Prostate gland (tissue), 2 donors: ENCODE measurements around the gene KMT2C. TPM values are rescaled to one million over a fixed set of nuclear protein-coding genes. Genes with fewer than 3 reads are reported as not detected.
"Not testable (repeated sequence)": the region's sequence is repeated elsewhere in the genome, so short reads cannot be mapped to it uniquely, and the experiment has no call there.

Experiments used
- DNase-seq: peaks from one replicate; pipeline ENCODE4 v3.0.0-alpha.2; 2019; ENCODE audit warnings: low spot score
- H3K27ac ChIP-seq, 2 donors: fragments of 200-600 bp; sonication (generic); 2 replicates each; pipeline ENCODE4 v1.5.1; 2017 to 2019
- H3K27me3 ChIP-seq: fragments of 200-600 bp; sonication (generic); replicated peaks from 2 replicates; pipeline ENCODE4 v1.5.1; 2019; ENCODE audit not compliant: insufficient read depth
- H3K36me3 ChIP-seq, 2 donors: fragments of 200-600 bp; sonication (generic); 1 replicate in 1 of 2; 2 replicates in 1 of 2; pipeline versions ENCODE4 v1.5.1 to v1.8.1; 2017 to 2019
- H3K4me1 ChIP-seq: fragments of 200-600 bp; sonication (generic); replicated peaks from 2 replicates; pipeline ENCODE4 v1.5.1; 2019
- H3K4me3 ChIP-seq, 2 donors: fragments of 200-600 bp; sonication (generic); 2 replicates each; pipeline ENCODE4 v1.5.1; 2017 to 2019
- H3K9me3 ChIP-seq: fragments of 200-600 bp; sonication (generic); 2 replicates; pipeline ENCODE4 v1.5.1; 2017
- POLR2A ChIP-seq: fragments of 450-650 bp; IDR thresholded peaks from one replicate; pipeline ENCODE4 v1.6.1; 2016; ENCODE audit warnings: antibody characterized with exemption, mild to moderate bottlenecking
- POLR2AphosphoS5 ChIP-seq: sonication (generic); formaldehyde crosslinking; IDR thresholded peaks from one replicate; pipeline ENCODE4 v1.6.1; 2017; ENCODE audit warnings: antibody characterized with exemption
- WGBS: methylation state at CpG from one replicate; pipeline ENCODE4 v1.1.5; 2018; 5-methylcytosine and 5-hydroxymethylcytosine counted together
- intact Hi-C: fragments of 100-400 bp; cut with DNase I; formaldehyde crosslinking; loops from one replicate; pipeline ENCODE4 v1.14.2; 2022
- total RNA-seq, 2 donors: library from RNA; depleted of rRNA; stranded (reverse); fragments of >200 nt; gene quantifications; one replicate each; pipeline ENCODE4 v1.1.0, GENCODE V29; 2016
- TF ChIP-seq, protein P1 (sequence below), 4 experiments: fragments of 200-600 bp in 2 of 4; fragments of 450-650 bp in 2 of 4; sonication (generic) in 2 of 4; IDR thresholded peaks; 1 replicate in 3 of 4; 2 replicates in 1 of 4; pipeline ENCODE4 v1.5.1; 2016 to 2019; ENCODE audit warnings: antibody characterized with exemption in 4 of 4, mild to moderate bottlenecking in 2 of 4, moderate library complexity in 2 of 4

The KMT2C gene
- total RNA-seq, 2 donors from 2014 or later = 70.8 to 118 TPM

DNA sequence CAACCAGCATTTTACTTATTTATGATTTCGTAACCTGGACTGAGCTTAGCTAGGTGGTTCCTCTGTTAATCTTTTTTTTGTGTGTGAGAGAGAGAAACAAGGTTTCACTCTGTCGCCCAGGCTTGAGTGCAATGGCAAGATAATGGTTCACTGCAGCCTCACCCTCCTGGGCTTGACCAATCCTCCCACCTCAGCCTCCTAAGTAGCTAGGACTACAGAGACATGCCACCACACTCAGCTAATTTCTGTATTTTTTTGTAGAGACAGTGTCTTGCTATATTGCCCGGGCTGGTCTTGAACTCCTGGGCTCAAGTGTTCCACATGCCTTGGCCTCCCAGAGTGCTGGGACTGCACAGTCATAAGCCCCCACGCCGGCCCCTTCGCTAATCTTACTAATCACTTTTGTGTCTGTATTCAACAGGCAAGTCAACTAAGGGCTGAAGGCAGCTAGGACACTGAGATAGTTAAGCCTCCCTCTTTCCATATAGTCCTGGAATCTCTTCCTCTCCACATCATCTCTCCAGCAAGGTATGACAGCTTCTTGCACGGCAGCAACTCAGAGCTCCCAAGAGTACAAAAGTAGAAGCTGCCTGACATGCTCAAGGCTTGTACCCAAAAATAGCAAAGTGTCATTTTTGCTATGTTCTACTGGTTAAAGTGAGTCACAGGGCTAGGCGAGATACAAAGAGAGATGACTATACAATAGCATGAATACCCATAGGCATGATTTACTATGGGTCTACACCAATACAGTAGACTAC, 11.3 kb downstream of the KMT2C start:
- no peak overlapping the region for H3K4me3 ChIP-seq
- TF ChIP-seq POLR2AphosphoS5 (no peak), POLR2A (no peak)
- TF ChIP-seq, protein P1, sequence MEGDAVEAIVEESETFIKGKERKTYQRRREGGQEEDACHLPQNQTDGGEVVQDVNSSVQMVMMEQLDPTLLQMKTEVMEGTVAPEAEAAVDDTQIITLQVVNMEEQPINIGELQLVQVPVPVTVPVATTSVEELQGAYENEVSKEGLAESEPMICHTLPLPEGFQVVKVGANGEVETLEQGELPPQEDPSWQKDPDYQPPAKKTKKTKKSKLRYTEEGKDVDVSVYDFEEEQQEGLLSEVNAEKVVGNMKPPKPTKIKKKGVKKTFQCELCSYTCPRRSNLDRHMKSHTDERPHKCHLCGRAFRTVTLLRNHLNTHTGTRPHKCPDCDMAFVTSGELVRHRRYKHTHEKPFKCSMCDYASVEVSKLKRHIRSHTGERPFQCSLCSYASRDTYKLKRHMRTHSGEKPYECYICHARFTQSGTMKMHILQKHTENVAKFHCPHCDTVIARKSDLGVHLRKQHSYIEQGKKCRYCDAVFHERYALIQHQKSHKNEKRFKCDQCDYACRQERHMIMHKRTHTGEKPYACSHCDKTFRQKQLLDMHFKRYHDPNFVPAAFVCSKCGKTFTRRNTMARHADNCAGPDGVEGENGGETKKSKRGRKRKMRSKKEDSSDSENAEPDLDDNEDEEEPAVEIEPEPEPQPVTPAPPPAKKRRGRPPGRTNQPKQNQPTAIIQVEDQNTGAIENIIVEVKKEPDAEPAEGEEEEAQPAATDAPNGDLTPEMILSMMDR (IDR thresholded peaks at IDR 0.05) = no peak
- H3K36me3 ChIP-seq = no peaks in the 10 kb centered on the region
- no peaks in the 10 kb centered on the region for H3K27me3 ChIP-seq
- intact Hi-C loops = no loop called here
- no peak for DNase-seq
- H3K9me3 ChIP-seq = no peaks in the 10 kb centered on the region
- H3K4me1 ChIP-seq = peaks cover 4% of the 10 kb centered on the region
- H3K27ac ChIP-seq = no peak overlapping the region
- 88% methylated on average over 8 of the region's 8 CpGs for WGBS

DNA sequence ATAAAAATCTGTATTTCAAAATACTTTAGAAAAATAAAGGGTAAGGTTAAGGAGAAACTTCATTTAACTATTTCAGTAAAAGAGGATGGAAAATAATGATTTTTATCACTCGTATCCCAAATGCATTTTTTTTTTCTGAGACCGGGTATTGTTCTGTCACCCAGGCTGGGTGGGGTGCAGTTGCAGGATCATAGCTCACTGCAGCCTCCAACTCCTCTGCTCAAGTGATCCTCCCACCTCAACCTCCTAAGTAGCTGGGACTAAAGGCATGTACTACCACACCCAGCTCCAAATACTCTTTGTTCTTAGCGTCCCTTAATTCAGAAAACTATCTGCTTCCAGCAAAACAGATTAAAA, 11.8 kb downstream of the KMT2C start:
- 85% methylated on average over 3 of the region's 3 CpGs for WGBS
- H3K4me1 ChIP-seq = peaks cover 2% of the 10 kb centered on the region
- no peak for TF ChIP-seq POLR2AphosphoS5
- TF ChIP-seq, protein P1 (IDR thresholded peaks at IDR 0.05) = no peak
- TF ChIP-seq POLR2A = no peak
- intact Hi-C loops = no loop called here
- H3K27ac ChIP-seq = no peak overlapping the region
- H3K27me3 ChIP-seq = no peaks in the 10 kb centered on the region
- no peak overlapping the region for H3K4me3 ChIP-seq
- no peaks in the 10 kb centered on the region for H3K36me3 ChIP-seq
- no peak for DNase-seq
- H3K9me3 ChIP-seq = no peaks in the 10 kb centered on the region

DNA sequence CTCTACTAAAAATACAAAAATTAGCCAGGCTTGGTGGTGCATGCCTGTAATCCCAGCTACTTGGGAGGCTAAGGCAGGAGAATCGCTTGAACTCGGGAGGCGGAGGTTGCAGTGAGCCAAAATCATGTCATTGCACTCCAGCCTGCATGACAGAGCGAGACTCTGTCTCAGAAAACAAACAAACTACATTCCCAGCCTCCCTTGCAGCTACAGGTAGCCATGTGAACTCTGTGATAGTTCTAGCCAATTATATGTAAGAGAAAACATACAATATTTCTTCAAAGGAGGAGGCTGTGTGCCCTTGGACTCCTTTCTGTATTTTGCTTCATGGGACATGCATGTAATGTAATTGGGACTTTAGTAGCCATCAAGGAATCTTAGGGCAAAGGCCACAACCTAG, 12.6 kb downstream of the KMT2C start:
- H3K36me3 ChIP-seq, H3K27me3 ChIP-seq, intact Hi-C loops, H3K27ac ChIP-seq, H3K4me3 ChIP-seq, DNase-seq, H3K4me1 ChIP-seq, H3K9me3 ChIP-seq: not testable (repeated sequence)
- WGBS = 98% methylated on average over 4 of the region's 4 CpGs

DNA sequence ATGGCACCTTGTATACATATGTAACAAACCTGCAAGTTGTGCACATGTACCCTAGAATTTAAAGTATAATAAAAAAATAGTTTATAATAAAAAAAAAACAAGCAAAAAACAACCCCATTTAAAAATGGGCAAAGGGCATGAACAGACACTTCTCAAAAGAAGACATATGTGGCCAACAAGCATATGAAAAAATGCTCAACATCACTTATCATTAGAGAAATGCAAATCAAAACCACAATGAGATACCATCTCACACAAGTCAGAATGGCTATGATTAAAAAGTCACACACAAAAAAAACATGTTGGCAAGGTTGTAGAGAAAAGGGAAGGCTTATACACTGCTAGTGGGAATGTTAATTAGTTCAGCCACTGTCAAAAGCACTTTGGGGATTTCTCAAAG, 14.9 kb downstream of the KMT2C start:
- DNase-seq, H3K4me1 ChIP-seq, H3K27me3 ChIP-seq, H3K36me3 ChIP-seq, H3K9me3 ChIP-seq, intact Hi-C loops, H3K4me3 ChIP-seq, H3K27ac ChIP-seq: not testable (repeated sequence)

DNA sequence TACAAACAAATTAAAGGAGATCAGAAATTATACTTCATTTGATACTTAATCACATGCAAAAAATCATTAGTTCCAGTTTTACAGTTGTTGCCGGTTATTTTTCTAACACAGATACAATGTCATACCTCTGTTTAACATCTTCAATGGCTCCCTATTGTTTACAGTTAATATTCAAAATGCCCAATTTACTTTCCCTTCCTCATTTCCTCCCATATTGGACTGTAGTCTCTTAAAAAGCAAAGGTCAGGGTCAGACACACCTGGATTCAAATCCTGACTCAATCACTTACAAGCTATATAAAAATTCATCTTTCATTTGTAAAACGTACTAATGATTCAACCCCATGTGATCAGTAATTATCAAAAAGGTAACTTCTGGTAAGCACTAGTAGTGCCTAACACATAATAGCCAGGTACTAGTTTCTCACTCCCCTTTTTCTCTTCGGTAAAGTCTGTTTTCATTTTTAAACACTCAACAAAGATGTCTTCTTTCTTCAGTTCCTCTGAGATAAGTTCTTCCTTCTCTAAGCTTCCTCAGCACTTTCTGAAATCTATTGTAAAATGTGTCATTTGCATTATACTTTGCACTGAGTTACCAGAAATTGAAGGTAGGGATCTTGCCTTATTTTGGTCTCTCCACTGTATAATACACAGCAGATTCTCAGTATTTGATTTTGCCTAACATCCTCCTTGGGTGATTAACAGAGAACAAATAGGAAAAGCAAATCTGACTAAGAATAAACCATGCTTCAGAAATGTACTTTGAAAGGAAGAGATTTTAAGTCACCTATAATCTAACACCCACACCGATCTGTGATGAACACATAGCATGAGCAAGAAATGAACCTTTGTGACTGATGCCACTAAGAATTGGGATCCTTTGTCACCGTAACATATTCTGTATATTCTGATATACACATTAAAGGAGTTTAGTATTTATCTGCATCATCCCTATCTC, 16.1 kb downstream of the KMT2C start:
- intact Hi-C loops = no loop called here
- Histone ChIP-seq H3K4me1 (no peaks in the 10 kb centered on the region), H3K9me3 (no peaks in the 10 kb centered on the region), H3K27me3 (no peaks in the 10 kb centered on the region), H3K4me3 (no peak overlapping the region), H3K36me3 (no peaks in the 10 kb centered on the region), H3K27ac (no peak overlapping the region)
- TF ChIP-seq POLR2A (no peak), POLR2AphosphoS5 (no peak)
- TF ChIP-seq, protein P1 (IDR thresholded peaks at IDR 0.05) = no peak
- 91% methylated on average over 5 of the region's 5 CpGs for WGBS
- no peak for DNase-seq
